GM23338 (cell line): Measurements from ENCODE around the gene SDR39U1.

Source experiments
- EZH2 ChIP-seq: fragments of 200-600 bp; sonication (generic); IDR thresholded peaks from one replicate; pipeline ENCODE4 v1.8.0; 2017; ENCODE audit warnings: antibody characterized with exemption, mild to moderate bottlenecking, low read depth; ENCODE audit not compliant: unreplicated experiment
- JUNB ChIP-seq: IDR thresholded peaks from one replicate; pipeline ENCODE4 v1.6.1; 2016; ENCODE audit warnings: antibody characterized with exemption; ENCODE audit not compliant: unreplicated experiment
- TF ChIP-seq, protein P1 (sequence below), 2 experiments: fragments of 200-600 bp in 1 of 2; sonication (generic) in 1 of 2; conservative IDR thresholded peaks; 2 replicates each; pipeline versions ENCODE4 v1.5.1 to v1.6.1; 2016 to 2017; ENCODE audit warnings: antibody characterized with exemption in 2 of 2, low read depth in 2 of 2, mild to moderate bottlenecking in 2 of 2, moderate library complexity in 1 of 2
- TF ChIP-seq, protein P2 (sequence below): IDR thresholded peaks from one replicate; pipeline ENCODE4 v1.6.1; 2018; ENCODE audit warnings: antibody characterized with exemption; ENCODE audit not compliant: unreplicated experiment
- TF ChIP-seq, protein P3 (sequence below): IDR thresholded peaks from 2 replicates; pipeline ENCODE4 v1.6.1; 2016; ENCODE audit warnings: antibody characterized with exemption

DNA sequence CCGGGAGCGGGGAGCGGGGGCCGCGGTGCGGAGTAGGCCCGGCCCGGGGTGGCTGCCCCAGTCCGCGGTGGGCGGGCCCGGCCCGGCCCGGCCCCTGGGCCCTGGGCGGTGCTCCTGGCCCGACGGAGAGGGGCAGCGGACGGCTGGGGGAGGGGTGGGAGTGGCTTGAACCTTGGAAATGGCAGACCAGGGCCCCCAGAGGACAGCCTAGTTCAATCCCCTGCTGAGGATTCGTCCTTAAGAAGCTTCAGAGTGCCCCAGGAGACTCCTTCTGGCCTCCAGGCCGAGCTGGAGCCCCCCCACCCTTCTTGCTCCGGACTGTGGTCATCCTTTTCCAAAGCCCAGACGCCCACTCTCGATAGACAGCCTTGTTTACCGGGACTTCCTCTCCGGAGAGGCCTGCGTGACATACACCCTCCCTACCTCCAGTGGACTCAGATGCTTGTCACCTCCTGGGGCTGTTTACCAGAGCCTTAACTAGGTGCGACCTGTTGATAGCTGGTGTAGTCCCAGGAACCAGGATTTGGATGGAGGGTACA is 12.4 kb downstream of the SDR39U1 start:
- TF ChIP-seq, protein P1, sequence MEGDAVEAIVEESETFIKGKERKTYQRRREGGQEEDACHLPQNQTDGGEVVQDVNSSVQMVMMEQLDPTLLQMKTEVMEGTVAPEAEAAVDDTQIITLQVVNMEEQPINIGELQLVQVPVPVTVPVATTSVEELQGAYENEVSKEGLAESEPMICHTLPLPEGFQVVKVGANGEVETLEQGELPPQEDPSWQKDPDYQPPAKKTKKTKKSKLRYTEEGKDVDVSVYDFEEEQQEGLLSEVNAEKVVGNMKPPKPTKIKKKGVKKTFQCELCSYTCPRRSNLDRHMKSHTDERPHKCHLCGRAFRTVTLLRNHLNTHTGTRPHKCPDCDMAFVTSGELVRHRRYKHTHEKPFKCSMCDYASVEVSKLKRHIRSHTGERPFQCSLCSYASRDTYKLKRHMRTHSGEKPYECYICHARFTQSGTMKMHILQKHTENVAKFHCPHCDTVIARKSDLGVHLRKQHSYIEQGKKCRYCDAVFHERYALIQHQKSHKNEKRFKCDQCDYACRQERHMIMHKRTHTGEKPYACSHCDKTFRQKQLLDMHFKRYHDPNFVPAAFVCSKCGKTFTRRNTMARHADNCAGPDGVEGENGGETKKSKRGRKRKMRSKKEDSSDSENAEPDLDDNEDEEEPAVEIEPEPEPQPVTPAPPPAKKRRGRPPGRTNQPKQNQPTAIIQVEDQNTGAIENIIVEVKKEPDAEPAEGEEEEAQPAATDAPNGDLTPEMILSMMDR (conservative IDR thresholded peaks at IDR 0.05; ENCODE audit: low read depth in 2 of 2), result no peak
- TF ChIP-seq JUNB (no peak), EZH2 (no peak)
- TF ChIP-seq, protein P2, sequence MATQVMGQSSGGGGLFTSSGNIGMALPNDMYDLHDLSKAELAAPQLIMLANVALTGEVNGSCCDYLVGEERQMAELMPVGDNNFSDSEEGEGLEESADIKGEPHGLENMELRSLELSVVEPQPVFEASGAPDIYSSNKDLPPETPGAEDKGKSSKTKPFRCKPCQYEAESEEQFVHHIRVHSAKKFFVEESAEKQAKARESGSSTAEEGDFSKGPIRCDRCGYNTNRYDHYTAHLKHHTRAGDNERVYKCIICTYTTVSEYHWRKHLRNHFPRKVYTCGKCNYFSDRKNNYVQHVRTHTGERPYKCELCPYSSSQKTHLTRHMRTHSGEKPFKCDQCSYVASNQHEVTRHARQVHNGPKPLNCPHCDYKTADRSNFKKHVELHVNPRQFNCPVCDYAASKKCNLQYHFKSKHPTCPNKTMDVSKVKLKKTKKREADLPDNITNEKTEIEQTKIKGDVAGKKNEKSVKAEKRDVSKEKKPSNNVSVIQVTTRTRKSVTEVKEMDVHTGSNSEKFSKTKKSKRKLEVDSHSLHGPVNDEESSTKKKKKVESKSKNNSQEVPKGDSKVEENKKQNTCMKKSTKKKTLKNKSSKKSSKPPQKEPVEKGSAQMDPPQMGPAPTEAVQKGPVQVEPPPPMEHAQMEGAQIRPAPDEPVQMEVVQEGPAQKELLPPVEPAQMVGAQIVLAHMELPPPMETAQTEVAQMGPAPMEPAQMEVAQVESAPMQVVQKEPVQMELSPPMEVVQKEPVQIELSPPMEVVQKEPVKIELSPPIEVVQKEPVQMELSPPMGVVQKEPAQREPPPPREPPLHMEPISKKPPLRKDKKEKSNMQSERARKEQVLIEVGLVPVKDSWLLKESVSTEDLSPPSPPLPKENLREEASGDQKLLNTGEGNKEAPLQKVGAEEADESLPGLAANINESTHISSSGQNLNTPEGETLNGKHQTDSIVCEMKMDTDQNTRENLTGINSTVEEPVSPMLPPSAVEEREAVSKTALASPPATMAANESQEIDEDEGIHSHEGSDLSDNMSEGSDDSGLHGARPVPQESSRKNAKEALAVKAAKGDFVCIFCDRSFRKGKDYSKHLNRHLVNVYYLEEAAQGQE, result no peak
- TF ChIP-seq, protein P3, sequence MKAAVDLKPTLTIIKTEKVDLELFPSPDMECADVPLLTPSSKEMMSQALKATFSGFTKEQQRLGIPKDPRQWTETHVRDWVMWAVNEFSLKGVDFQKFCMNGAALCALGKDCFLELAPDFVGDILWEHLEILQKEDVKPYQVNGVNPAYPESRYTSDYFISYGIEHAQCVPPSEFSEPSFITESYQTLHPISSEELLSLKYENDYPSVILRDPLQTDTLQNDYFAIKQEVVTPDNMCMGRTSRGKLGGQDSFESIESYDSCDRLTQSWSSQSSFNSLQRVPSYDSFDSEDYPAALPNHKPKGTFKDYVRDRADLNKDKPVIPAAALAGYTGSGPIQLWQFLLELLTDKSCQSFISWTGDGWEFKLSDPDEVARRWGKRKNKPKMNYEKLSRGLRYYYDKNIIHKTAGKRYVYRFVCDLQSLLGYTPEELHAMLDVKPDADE, result no peak
